Measurements from ENCODE around the gene RNPS1.

The RNPS1 gene

GRCh38 chr16:2232094-2232990 lies 35.6 kb downstream of the RNPS1 start:
- H3K4me3 ChIP-seq (ENCODE audit: low read depth, low read length) = no peak overlapping the region
- no peak for TF ChIP-seq CTCF (IDR thresholded peaks at IDR 0.05; ENCODE audit: low read depth, low read length)
- no peak for DNase-seq (ENCODE audit: low read depth, low spot score)
- in situ Hi-C loops (cut with HindIII; ENCODE audit: low sequenced_read_pairs) = no loop called here

- H3K4me3 ChIP-seq (ENCODE audit: low read depth, low read length) = no peak overlapping the region
- in situ Hi-C loops (cut with HindIII; ENCODE audit: low sequenced_read_pairs) = no loop called here
- DNase-seq (ENCODE audit: low read depth, low spot score) = peak; percentile 29
- TF ChIP-seq CTCF (IDR thresholded peaks at IDR 0.05; ENCODE audit: low read depth, low read length) = no peak
Observed at GRCh38 chr16:2231016-2231931, 36.7 kb downstream of the RNPS1 start.

- in situ Hi-C loops (cut with HindIII; ENCODE audit: low sequenced_read_pairs) = no loop called here
- no peak for TF ChIP-seq CTCF (IDR thresholded peaks at IDR 0.05; ENCODE audit: low read depth, low read length)
- DNase-seq (ENCODE audit: low read depth, low spot score) = no peak
- H3K4me3 ChIP-seq (ENCODE audit: low read depth, low read length) = no peak overlapping the region
Observed at GRCh38 chr16:2230376-2230775, 37.5 kb downstream of the RNPS1 start.

- TF ChIP-seq CTCF (IDR thresholded peaks at IDR 0.05; ENCODE audit: low read depth, low read length) = no peak
- H3K4me3 ChIP-seq (ENCODE audit: low read depth, low read length) = no peak overlapping the region
- no peak for DNase-seq (ENCODE audit: low read depth, low spot score)
- in situ Hi-C loops (cut with HindIII; ENCODE audit: low sequenced_read_pairs) = no loop called here
Observed at GRCh38 chr16:2229632-2230250, 38.2 kb downstream of the RNPS1 start.

GRCh38 chr16:2229091-2229490 lies 38.8 kb downstream of the RNPS1 start:
- no peak for DNase-seq (ENCODE audit: low read depth, low spot score)
- in situ Hi-C loops (cut with HindIII; ENCODE audit: low sequenced_read_pairs) = no loop called here
- no peak for TF ChIP-seq CTCF (IDR thresholded peaks at IDR 0.05; ENCODE audit: low read depth, low read length)
- H3K4me3 ChIP-seq (ENCODE audit: low read depth, low read length) = no peak overlapping the region

- H3K4me3 ChIP-seq (ENCODE audit: low read depth, low read length) = no peak overlapping the region
- no peak for DNase-seq (ENCODE audit: low read depth, low spot score)
- in situ Hi-C loops (cut with HindIII; ENCODE audit: low sequenced_read_pairs) = no loop called here
- TF ChIP-seq CTCF (IDR thresholded peaks at IDR 0.05; ENCODE audit: low read depth, low read length) = no peak
Observed at GRCh38 chr16:2228161-2228824, 39.6 kb downstream of the RNPS1 start.

All from astrocyte of the spinal cord (primary cell).